MM.1S (cell line): ENCODE measurements around the gene CALML3.

ENCODE experiments used
- DNase-seq: peaks from one replicate; pipeline ENCODE4 v3.0.0-alpha.2; 2015
- H2AFZ ChIP-seq: fragments of 300-600 bp; sonication (generic); 2 replicates; pipeline ENCODE4 v1.6.0; 2016; ENCODE audit warnings: antibody characterized with exemption, low read length
- H3F3A ChIP-seq: fragments of 300-600 bp; sonication (generic); 2 replicates; pipeline ENCODE4 v1.6.1; 2016; ENCODE audit warnings: mild to moderate bottlenecking, antibody characterized with exemption, low read length, moderate library complexity, mixed read lengths; ENCODE audit not compliant: insufficient read depth
- H3K27ac ChIP-seq: fragments of 300-600 bp; sonication (generic); 2 replicates; pipeline ENCODE4 v1.5.1; 2016; ENCODE audit warnings: mild to moderate bottlenecking, low read length
- H3K27me3 ChIP-seq: fragments of 300-600 bp; sonication (generic); replicated peaks from 2 replicates; pipeline ENCODE4 v1.6.0; 2016; ENCODE audit warnings: low read length; ENCODE audit not compliant: insufficient read depth
- H3K36me3 ChIP-seq: fragments of 300-600 bp; sonication (generic); replicated peaks from 2 replicates; pipeline ENCODE4 v1.6.1; 2016; ENCODE audit warnings: mild to moderate bottlenecking, low read length, mixed read lengths; ENCODE audit not compliant: insufficient read depth
- H3K4me1 ChIP-seq: fragments of 300-600 bp; sonication (generic); 2 replicates; pipeline ENCODE4 v1.6.1; 2016; ENCODE audit warnings: low read length, mixed read lengths
- H3K4me2 ChIP-seq: fragments of 300-600 bp; sonication (generic); 2 replicates; pipeline ENCODE4 v1.6.0; 2016; ENCODE audit warnings: low read depth, low read length
- H3K4me3 ChIP-seq: fragments of 300-600 bp; sonication (generic); 2 replicates; pipeline ENCODE4 v1.5.1; 2016; ENCODE audit warnings: low read length, mixed read lengths
- H3K79me2 ChIP-seq: fragments of 300-600 bp; sonication (generic); 2 replicates; pipeline ENCODE4 v1.6.1; 2016; ENCODE audit warnings: mixed run types, low read length, mixed read lengths
- H3K9ac ChIP-seq: fragments of 300-600 bp; sonication (generic); 2 replicates; pipeline ENCODE4 v1.6.1; 2016; ENCODE audit warnings: low read length, mixed read lengths
- H3K9me2 ChIP-seq: fragments of 300-600 bp; sonication (generic); replicated peaks from 2 replicates; pipeline ENCODE4 v1.6.1; 2016; ENCODE audit warnings: mild to moderate bottlenecking, low read length, mixed read lengths; ENCODE audit not compliant: insufficient read depth
- H3K9me3 ChIP-seq: fragments of 300-600 bp; sonication (generic); replicated peaks from 2 replicates; pipeline ENCODE4 v1.6.1; 2016; ENCODE audit warnings: mild to moderate bottlenecking, low read length, mixed read lengths; ENCODE audit not compliant: insufficient read depth
- H4K20me1 ChIP-seq: fragments of 300-600 bp; sonication (generic); 2 replicates; pipeline ENCODE4 v1.6.1; 2016; ENCODE audit warnings: mild to moderate bottlenecking, low read length, moderate library complexity, mixed read lengths; ENCODE audit not compliant: insufficient read depth
- CTCF ChIP-seq: fragments of 300-600 bp; sonication (generic); IDR thresholded peaks from 2 replicates; pipeline ENCODE4 v1.5.1; 2016; ENCODE audit warnings: antibody characterized with exemption, low read length, mixed read lengths
- EZH2 ChIP-seq: fragments of 300-600 bp; sonication (generic); optimal IDR thresholded peaks from 2 replicates; pipeline ENCODE3; 2017; ENCODE audit warnings: low read depth, mild to moderate bottlenecking, antibody characterized with exemption, low read length, mixed read lengths
- EZH2phosphoT487 ChIP-seq: fragments of 300-600 bp; sonication (generic); IDR thresholded peaks from 2 replicates; pipeline ENCODE4 v1.6.1; 2018; ENCODE audit warnings: antibody characterized with exemption, low read length

The CALML3 gene

GRCh38 chr10:5573968-5574641 is 49.3 kb downstream of the CALML3 start:
- H3K9me3 ChIP-seq: no peaks in the 10 kb centered on the region
- H3K27me3 ChIP-seq: no peaks in the 10 kb centered on the region
- H3K9ac ChIP-seq: no peak overlapping the region
- H3K36me3 ChIP-seq: no peaks in the 10 kb centered on the region
- DNase-seq: no peak
- H3K79me2 ChIP-seq: no peaks in the 10 kb centered on the region
- no peak overlapping the region for H3K4me3 ChIP-seq
- H4K20me1 ChIP-seq: no peaks in the 10 kb centered on the region
- no peaks in the 10 kb centered on the region for H3K4me1 ChIP-seq
- H3F3A ChIP-seq: no peaks in the 10 kb centered on the region
- H3K4me2 ChIP-seq: no peak overlapping the region
- no peak overlapping the region for H3K27ac ChIP-seq
- no peak for TF ChIP-seq CTCF
- no peak overlapping the region for H2AFZ ChIP-seq
- H3K9me2 ChIP-seq: no peaks in the 10 kb centered on the region

DNA sequence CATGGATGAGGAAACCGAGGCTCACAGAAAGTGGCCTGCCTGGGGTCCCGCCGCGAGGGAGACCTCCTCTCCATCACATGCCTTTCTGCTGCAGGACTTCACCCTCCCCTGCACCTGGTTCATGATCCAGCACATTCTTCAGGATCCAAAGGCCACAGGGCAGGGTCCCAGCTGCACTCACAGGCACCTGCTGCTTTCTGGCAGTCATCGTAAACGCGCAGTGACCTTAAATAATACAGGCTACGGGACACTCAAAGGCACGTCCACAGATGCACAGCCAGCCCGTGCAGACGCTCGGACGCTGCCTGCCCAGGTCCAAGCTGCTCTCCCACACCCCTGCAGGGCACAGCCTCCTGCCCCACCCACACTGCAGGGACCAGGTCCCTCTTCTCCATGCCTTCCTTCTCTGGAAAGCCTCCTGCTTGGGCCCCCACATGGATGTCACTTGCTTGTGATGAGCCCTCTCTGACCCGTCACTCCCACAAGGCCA is 49.9 kb downstream of the CALML3 start:
- Histone ChIP-seq H3K36me3 (no peaks in the 10 kb centered on the region), H4K20me1 (no peaks in the 10 kb centered on the region), H3K9me2 (no peaks in the 10 kb centered on the region), H3F3A (no peaks in the 10 kb centered on the region), H2AFZ (no peak overlapping the region), H3K27me3 (no peaks in the 10 kb centered on the region), H3K4me1 (no peaks in the 10 kb centered on the region), H3K9me3 (no peaks in the 10 kb centered on the region), H3K4me2 (no peak overlapping the region), H3K27ac (no peak overlapping the region), H3K4me3 (no peak overlapping the region), H3K79me2 (no peaks in the 10 kb centered on the region), H3K9ac (no peak overlapping the region)
- no peak for DNase-seq
- TF ChIP-seq CTCF (no peak), EZH2 (no peak), EZH2phosphoT487 (no peak)

DNA sequence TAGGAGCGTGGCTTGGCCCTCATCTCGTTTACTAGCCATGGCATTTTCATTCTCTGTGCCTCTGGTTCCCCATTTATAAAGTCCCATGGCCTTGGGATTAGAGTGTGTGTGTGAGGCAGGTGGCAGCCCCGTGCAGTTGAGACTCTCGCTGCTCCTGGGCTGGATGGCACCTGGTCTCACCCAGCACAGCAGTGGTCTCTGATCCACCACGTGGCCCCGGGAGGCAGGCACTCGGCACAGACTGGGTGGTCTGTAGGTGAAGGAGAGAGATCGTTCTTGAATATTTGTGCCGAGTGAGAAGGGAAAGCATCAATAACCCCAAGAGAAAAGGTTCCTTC is 50.4 kb downstream of the CALML3 start:
- Histone ChIP-seq H4K20me1 (no peaks in the 10 kb centered on the region), H3K9me2 (no peaks in the 10 kb centered on the region), H3F3A (no peaks in the 10 kb centered on the region; the same call in 1 of the 2 replicates), H3K9me3 (no peaks in the 10 kb centered on the region), H3K4me1 (no peaks in the 10 kb centered on the region), H3K9ac (no peak overlapping the region), H3K4me3 (no peak overlapping the region), H3K36me3 (no peaks in the 10 kb centered on the region), H3K4me2 (no peak overlapping the region), H3K27me3 (no peaks in the 10 kb centered on the region), H3K79me2 (no peaks in the 10 kb centered on the region), H2AFZ (no peak overlapping the region), H3K27ac (no peak overlapping the region)
- DNase-seq: no peak
- no peak for TF ChIP-seq CTCF
